Measurements from ENCODE around the gene AMOTL2. TPM values are rescaled to one million over a fixed set of nuclear protein-coding genes. Genes with fewer than 3 reads are reported as not detected.
A peak's percentile ranks its signal among the peaks of the same experiment; 100 is the strongest.

AMOTL2 gene
- total RNA-seq, 1 donor from 2014 or later = 98.2 TPM

DNA sequence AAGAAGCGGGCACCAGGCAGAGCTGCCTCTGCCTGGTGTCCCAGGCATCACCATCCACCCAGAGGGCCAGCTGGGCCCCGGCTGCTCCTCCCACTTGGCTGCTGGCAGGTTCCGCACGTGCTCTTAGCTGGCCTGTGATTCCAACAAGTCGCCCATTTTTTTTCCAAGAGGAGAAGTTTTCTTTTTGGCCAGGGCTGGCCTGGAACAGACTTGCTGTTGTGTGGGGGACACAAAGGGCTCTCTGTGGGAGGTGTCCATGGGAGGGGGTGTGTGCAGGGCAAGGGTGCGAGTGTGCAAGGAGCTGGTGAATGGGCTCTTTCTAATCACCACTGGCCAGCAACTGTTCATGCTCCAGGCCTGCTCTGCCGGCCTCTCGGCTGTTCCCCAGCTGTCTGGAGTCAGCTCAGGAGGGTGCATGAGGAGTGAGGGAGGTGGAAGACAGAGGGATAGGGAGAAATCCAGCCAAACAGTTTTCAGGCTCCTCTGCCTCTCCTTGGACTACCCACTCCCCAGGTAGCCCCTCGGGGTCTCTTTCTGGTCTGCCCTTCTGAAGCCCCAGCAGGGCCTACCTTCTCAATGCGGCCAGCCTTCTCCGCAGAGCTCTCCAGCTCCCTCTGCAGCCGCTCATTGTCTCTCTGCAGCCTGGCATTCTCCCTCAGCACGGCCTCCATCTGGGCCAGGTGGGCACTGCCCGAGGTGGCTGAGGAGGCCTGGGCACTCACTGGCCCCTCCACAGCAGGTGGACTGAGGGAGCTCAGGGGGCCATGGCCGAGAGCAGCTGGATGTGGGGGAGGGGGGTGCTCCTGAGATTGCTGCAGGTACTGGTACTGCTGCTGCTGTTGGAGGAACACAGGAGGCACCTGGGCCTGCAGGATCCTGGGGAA lies 7.1 kb downstream of the AMOTL2 start:
- no peak for DNase-seq (ENCODE audit: low read depth in 2 of 2)

DNA sequence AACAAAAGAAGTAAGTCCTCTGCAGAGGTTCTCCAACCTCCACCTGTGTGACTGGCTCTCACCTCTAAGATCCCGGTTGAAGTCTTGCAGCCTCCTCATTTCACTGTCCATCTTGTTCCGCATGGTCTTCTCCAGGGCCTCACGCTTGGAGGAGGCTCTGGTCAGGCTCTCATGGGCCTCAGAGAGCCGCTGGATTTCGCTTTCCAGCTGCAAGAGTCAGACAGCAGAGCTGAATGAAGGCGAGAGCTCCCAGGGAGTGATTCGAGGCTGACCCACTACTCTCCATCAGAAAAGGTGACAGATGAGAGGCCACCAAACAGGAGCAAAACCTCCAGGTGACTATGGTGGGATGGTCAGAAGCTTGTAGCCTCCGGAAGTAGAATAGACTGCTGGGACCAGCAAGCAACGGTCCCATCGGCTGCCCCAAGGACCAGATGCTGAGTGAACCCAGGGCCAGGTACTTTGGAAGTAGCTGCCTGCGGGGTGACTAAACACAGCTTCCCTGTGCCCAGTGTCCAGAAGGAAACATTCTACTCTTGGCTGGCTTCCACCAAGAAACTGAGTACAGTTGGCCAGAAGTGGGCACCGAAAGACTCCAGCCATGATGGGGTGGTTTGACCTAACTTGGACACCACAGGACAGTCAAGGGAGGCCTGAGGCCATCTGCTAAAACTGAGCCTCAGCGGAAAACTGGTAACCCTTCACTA lies 7.9 kb downstream of the AMOTL2 start:
- DNase-seq (ENCODE audit: low read depth in 2 of 2) = no peak

DNA sequence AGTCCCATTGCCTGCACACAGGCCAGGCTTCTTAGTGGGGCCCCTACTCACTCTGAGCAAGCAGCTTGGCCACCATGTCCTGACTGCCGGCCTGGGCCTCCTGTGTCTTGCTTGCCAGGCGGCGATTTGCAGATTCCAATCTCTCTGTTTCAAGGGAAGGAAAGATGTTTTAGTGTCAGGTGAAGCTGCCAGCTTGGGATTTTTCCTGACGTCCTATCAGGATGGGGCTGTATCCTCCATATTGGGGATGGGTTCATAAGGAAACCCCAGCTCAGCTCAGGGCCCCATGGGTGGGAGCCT lies 8.5 kb downstream of the AMOTL2 start:
- no peak for DNase-seq (ENCODE audit: low read depth in 2 of 2)

DNA sequence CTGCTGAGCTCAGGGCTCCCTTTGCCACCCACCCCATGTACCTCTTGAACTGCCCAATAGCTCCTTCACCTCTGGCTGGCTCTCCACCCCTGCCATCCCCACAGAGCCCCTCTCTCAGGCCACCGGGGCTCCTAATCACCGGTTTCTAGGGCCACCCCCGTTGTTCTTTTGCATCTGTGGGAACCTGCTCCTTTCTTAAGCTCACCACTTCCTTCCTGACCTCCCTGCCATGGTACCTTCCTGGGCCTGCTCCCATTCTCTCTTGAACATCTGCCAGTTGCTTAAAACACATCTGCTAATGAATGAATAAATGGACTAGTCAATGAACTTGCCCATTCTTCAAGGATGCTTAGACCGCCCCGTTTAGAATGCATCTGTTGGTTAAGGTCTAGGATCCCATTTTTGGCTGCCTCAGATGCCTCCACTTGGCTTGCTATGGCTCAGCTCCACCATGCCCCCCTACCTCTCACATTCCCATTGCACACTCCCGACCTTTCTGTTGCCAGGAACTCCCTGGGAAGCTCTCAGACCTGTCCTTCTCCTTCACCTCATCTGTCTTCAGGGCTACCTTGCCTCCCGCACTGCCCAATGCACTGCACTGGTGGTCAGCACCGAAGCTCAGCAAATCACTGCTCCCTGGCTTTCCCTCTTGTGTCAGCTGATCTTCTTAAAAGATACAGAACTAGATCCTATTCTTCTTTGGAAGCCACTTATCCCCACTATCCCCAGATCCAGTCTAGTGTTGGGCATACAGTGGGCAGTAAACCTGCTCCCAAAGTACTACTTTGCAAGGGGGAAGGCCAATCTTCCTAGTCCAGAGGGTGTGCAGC lies 9.1 kb downstream of the AMOTL2 start:
- DNase-seq (ENCODE audit: low read depth in 2 of 2) = peak in 1 of 2 donors; percentile 66

- DNase-seq (ENCODE audit: low read depth in 2 of 2) = peak; percentile 84 to 96
Measured at GRCh38 chr3:134364061-134364935, 9.9 kb downstream of the AMOTL2 start.

- no peak for DNase-seq (ENCODE audit: low read depth in 2 of 2)
Measured at GRCh38 chr3:134363381-134363755, 10.9 kb downstream of the AMOTL2 start.

DNA sequence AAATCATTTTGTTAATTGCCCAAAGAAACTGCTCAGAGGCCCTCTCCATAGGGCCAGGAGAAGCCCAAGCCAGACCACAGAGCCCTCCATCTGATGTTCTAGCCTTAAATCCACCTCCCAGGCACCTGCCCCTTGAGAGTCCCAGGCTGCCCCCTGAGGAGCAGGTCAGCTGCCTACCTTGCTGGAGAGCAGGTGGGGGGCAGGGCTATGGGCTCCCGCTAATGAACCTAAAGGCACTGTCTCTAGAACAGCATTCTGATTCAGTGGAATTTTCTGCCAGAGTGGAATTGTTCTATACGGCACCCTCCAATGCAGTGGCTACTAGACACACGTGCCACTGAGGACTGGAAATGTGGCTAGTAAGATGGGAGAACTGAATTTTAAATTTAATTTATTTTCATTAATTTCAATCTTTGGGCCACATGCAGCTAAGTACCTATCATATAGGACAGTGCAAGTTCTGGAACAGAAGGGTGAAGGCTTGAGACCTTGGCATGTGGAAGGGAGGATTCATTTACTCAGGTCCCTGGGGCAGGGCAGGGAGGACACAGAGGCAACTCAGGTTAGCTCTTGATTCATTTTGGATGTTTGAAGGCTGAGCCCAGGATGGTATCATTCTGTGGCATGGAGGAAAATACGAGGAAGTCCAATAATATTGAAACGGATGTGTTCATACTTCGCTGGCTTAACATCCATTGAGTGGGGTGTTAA lies 11.4 kb downstream of the AMOTL2 start:
- no peak for DNase-seq (ENCODE audit: low read depth in 2 of 2)

GRCh38 chr3:134362221-134362620 lies 12.0 kb downstream of the AMOTL2 start:
- no peak for DNase-seq (ENCODE audit: low read depth in 2 of 2)

GRCh38 chr3:134361162-134361835 lies 12.9 kb downstream of the AMOTL2 start:
- DNase-seq (ENCODE audit: low read depth in 2 of 2) = no peak

- no peak for DNase-seq (ENCODE audit: low read depth in 2 of 2)
Measured at GRCh38 chr3:134360046-134360445, 14.2 kb downstream of the AMOTL2 start.

DNA sequence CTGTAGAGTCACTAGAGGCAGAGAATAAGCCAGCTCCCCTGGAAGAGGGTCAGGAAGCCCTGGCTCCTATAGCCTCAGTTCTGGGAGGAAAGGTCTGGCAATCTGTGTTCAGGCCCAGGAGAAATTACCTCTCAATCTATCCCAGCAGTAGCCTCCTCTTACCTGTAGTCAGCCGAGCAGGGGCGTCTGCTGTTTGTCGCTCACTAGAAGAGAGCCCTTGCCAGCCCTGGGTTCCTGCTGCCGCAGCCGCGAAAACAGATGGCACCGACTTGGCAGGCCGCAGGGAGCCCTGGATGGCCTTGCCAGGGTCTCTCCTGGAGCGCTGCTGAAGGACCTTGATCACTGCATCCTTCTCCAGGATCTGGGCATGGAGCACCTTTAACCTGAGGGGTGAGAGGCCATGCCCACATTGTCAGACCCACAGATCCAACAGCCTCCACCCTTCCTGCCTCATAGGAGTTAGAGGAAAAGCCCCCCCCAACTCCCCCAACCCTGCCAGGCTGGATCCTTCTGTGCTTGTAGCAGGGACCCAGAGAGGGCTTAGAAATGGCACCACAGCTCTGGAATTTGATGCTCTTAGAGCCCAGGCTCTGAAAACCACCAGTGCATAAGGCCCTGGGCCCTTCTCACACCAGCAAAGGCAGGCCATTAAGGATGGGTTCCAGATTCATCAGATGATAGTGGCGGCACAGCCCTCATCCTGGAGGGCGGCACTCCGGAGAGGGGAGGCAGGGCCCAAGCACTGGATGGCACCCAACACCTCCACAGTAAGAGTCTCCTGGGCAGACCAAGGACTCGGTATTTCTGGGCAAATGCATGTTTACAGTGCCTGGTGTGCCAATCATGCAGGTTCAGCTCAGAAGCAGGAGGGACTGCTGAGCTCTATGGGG lies 14.9 kb downstream of the AMOTL2 start:
- no peak for DNase-seq (ENCODE audit: low read depth in 2 of 2)

- peak in 1 of 2 donors; percentile 66 for DNase-seq (ENCODE audit: low read depth in 2 of 2)
Measured at GRCh38 chr3:134357914-134358811, 16.1 kb downstream of the AMOTL2 start.

DNA sequence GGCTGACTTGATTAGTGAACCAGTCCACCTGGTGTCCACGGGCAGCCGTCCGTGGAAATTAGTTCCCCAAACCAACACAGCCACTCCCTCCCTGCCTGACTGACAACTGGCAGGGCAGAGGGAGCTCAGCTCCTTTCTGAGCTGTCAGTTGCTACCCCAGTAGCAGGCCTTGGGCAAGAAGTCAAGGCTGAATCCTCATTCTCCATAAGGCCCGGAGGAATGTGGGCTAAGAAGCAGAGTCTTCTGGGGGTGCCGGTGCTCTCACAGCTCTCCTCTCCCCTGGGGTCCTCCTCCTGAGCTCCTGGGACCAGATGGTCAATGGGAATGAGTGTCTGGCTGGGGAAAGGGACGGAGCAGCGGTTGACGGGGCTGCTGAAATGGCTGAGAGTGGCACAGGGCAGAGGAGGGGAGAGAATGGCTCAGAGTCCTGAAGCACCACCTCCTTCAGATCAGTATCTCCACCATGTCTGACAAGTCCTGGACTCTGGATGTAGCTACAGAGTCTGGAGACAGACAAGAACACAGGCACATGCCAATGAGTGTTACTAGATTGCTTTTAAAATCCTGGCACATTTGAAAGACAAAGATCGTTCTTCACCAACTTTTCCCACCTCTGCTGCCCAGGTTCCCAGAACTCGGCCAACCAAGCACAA lies 16.9 kb downstream of the AMOTL2 start:
- DNase-seq (ENCODE audit: low read depth in 2 of 2) = no peak

DNA sequence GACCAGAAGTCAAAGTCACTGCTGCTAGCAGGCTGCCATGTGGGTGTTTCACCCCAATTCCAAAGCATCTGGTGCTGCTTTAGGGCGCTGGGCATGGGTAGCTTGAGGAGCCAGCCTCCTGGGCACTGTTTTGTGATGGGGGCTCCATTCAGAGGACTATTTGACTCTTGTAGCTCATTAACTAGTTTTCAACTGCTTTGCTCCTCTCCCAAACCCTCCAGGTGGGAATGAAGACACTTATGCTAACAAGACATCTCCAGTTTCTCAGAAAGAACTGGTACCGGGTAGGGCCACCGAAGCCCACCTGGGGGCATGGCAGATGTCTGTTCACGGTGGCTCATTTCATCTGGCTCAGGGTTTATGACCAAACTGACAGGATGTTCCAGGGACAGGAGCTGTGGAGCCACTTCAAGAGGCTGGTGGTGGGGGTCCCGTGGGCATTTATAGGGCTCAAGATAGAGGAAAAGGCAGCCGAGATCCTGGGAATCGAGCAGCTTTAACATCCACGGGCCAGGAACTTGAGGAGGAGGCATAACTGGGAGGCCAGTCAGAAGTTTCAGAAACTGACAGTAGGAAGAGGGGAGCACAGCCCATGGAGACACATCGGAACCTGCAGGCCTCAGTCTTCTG lies 17.7 kb downstream of the AMOTL2 start:
- no peak for DNase-seq (ENCODE audit: low read depth in 2 of 2)

DNA sequence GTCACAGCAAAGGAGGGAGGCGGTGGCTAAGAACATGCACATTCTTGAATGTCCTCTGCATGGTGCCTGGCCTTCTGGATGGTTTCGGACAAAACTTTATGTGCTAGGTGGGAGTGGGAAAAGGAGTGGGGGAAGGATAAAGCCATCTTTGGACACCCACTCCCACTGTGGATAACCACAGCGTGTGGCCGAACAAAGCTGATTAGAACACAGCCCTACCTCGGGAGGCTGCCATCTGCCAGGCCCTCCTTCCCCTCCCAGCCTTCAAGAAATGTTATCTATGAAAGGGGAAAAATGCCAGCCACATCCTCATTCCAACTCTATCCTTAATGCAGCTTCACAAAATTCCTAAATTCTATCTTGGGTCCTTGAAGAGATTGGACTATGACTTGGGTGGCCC lies 18.8 kb downstream of the AMOTL2 start:
- DNase-seq (ENCODE audit: low read depth in 2 of 2) = no peak

DNA sequence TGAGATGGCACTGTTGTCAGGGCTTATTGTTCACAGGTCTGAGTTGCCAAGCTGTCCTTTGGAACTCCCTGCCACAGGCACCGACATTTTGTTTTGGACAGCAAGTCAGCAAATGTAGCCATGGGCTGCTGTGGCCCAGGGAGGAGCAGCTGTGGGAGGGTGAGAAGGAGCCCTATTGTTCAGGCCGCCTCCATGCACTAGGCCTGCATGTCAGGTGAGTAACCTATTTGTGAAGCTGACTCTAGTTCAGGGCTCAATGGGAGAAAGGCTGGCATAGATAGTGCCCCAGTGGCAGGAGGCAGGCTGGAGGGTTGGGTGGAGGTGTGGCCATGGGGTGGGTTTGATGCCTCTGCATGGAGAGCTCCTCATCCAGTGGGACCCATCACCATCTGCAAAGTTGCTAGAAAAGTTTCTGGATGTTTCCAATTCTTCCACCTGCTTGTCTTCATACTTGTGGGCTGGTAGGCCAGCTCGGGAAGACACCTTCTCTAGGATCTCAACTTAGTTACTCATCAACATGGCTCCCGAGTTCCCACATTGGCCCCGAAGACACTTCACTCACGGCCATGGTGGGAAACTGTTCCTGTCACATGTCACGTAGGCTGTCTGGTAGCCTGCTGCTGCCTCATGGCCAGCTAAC lies 19.5 kb downstream of the AMOTL2 start:
- no peak for DNase-seq (ENCODE audit: low read depth in 2 of 2)
